ENCODE measurements around the gene FOXJ3.

The FOXJ3 gene

DNA sequence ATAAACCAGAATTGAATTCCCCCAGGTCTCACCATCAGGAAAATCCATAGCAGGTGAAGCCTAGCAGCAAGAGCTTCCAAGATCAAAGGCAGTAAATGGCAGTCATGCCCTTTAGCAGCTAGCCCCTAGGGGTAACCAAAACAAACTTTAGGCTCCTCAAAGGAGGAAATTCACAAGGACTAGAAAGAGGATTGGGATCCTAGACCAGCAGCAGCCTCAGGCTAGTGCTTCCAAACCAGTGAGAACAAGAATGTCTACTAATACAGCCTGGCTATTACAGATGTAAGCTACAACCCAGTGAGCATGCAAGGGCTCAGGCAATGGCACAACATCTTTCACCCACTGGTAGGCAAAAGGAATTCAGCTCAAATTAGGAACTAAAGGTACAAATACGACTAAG lies 34.4 kb upstream of the FOXJ3 start:
- TF ChIP-seq, protein P1, sequence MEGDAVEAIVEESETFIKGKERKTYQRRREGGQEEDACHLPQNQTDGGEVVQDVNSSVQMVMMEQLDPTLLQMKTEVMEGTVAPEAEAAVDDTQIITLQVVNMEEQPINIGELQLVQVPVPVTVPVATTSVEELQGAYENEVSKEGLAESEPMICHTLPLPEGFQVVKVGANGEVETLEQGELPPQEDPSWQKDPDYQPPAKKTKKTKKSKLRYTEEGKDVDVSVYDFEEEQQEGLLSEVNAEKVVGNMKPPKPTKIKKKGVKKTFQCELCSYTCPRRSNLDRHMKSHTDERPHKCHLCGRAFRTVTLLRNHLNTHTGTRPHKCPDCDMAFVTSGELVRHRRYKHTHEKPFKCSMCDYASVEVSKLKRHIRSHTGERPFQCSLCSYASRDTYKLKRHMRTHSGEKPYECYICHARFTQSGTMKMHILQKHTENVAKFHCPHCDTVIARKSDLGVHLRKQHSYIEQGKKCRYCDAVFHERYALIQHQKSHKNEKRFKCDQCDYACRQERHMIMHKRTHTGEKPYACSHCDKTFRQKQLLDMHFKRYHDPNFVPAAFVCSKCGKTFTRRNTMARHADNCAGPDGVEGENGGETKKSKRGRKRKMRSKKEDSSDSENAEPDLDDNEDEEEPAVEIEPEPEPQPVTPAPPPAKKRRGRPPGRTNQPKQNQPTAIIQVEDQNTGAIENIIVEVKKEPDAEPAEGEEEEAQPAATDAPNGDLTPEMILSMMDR (IDR thresholded peaks at IDR 0.05; ENCODE audit: control insufficient read depth, extremely low read depth, insufficient read depth), result no peak

DNA sequence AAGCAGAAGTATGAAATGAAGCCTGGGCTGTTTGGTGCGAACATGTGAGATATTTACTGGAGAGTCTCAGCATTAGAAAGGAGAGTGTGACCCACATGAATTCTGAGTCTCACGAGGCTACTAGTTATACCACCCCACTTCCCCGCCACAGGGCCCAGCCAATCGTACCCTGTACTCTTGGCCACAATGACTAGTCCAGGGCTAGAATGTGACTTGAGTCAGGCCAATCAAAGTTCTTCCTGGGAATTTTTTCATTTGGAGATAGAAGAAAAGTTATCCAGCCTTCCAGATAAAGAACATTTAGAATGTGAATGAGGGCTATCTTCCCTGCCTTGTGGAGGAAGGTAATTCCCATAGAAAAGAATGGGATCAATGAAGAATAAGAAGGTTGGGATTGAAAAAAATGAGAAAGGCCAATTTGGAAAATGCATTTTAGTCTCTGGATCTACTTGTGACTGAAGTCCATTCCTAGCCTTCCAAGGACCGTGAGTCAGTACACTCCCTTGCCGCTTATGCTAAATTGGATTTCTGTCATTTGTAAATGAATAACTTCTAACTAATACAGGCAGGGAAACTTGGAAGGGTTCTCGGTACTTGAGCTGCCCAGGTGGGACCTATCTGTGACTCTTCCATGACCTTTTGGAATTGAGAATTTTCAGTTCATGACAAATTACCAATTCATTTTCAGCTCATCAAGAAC lies 33.2 kb upstream of the FOXJ3 start:
- DNase-seq (ENCODE audit: low read depth), result no peak
- H3K4me3 ChIP-seq (ENCODE audit: low read depth, low read length), result no peak overlapping the region
- TF ChIP-seq, protein P1 (IDR thresholded peaks at IDR 0.05; ENCODE audit: control insufficient read depth, extremely low read depth, insufficient read depth), result no peak

More for the DNA sequence above, 34.4 kb upstream of the FOXJ3 start:
- DNase-seq (ENCODE audit: low read depth), result no peak
- no peak overlapping the region for H3K4me3 ChIP-seq (ENCODE audit: low read depth, low read length)

DNA sequence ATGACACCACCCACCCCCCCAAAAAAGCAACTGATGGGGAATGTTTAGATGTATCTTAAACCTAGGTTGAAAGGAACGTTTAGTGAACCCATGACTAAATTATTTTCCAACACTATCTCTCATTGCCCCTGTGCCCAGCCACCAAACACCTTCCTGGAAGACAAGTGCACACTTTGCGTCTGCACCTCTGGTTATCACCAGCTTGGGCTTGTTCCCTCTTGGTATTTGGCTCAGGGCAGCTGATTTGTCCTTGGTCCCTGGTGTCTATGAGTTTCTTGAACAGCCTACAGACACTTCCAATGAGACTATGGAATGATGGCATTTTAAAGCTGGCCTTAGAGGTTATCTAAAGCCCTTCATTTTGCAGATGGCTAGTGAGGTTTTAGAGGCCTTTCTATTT lies 30.1 kb upstream of the FOXJ3 start:
- TF ChIP-seq, protein P1 (IDR thresholded peaks at IDR 0.05; ENCODE audit: control insufficient read depth, extremely low read depth, insufficient read depth), result no peak
- DNase-seq (ENCODE audit: low read depth), result no peak
- no peak overlapping the region for H3K4me3 ChIP-seq (ENCODE audit: low read depth, low read length)

DNA sequence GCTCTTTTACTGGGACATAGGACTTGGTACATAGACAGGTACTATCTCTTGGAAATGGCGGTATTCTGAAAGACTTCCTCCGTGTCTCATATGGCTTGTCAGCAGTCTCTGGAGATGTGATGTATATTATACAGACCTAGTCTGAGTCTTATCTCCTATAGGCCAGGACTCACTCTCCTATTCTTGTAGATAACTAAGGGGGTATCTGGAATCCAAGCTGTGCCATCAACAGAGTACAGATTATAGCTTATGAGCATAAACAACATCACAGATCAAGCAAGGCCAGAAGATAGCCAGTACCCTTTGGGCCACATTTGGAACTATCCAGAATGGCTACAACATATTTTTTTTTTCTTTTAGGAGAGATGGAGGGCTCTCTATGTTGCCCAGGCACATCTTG lies 29.5 kb upstream of the FOXJ3 start:
- TF ChIP-seq, protein P1 (IDR thresholded peaks at IDR 0.05; ENCODE audit: control insufficient read depth, extremely low read depth, insufficient read depth), result no peak
- no peak for DNase-seq (ENCODE audit: low read depth)
- no peak overlapping the region for H3K4me3 ChIP-seq (ENCODE audit: low read depth, low read length)

DNA sequence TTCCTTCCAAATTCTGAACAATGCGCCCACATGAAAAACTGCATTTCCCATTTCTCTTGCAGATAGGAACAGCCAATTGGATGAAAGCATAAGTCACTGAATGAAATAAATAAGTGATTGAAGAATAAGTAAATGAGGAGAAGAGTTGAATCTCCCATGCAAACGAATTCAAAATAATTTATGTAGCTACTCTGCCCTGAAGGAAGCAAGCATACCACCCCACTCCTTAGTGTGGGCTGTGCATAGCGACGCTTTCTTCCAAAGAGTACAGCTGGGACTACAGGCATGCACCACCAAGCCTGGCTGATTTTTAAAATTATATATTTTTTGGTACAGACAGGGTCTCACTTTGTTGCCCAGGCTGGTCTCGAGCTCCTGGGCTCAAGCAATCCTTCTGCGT lies 29.1 kb upstream of the FOXJ3 start:
- DNase-seq (ENCODE audit: low read depth), result no peak
- no peak overlapping the region for H3K4me3 ChIP-seq (ENCODE audit: low read depth, low read length)
- TF ChIP-seq, protein P1 (IDR thresholded peaks at IDR 0.05; ENCODE audit: control insufficient read depth, extremely low read depth, insufficient read depth), result no peak

DNA sequence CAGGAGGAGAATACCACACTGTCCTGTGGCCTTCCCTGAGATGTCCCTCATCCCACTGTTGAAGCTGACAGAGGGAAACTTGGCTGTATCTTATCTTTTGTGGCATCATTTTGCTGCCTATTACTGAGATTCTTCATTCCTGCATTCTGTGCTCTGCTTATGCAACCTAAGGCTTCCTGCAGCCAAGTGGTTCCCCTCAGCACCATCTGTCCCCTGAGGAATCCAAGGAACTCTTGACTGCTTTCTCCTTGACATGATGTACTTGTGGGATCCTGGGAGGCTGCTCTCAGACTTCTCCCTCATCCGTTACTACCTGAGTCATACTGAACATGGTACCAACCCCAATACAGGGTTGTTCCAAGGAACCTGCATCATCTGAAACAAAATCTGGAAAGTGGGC lies 24.4 kb upstream of the FOXJ3 start:
- H3K4me3 ChIP-seq (ENCODE audit: low read depth, low read length), result no peak overlapping the region
- TF ChIP-seq, protein P1 (IDR thresholded peaks at IDR 0.05; ENCODE audit: control insufficient read depth, extremely low read depth, insufficient read depth), result no peak
- DNase-seq (ENCODE audit: low read depth), result no peak

DNA sequence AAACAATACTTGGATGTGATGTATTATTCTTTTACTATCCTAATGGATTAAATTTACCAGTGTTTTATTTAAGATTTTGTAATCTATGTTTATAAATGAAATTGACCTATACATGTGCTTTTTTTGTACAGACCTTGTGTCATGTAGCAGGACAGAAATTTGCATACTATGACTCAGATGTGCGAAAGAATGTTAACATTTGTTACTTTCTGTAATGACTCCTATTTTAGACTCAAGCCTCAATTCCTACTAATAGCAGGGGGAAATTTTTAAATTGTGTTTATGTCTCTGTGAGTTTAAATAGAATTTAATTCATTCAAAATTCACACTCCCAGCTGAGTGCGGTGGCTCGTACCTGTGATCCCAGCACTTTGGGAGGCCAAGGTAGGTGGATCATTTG lies 23.8 kb upstream of the FOXJ3 start:
- TF ChIP-seq, protein P1 (IDR thresholded peaks at IDR 0.05; ENCODE audit: control insufficient read depth, extremely low read depth, insufficient read depth), result no peak
- no peak for DNase-seq (ENCODE audit: low read depth)
- no peak overlapping the region for H3K4me3 ChIP-seq (ENCODE audit: low read depth, low read length)
